ENCODE data around the gene FGF14. TPM values are rescaled to one million over a fixed set of nuclear protein-coding genes. Genes with fewer than 3 reads are reported as not detected.
A peak's percentile ranks its signal among the peaks of the same experiment; 100 is the strongest.

FGF14 gene
- total and polyA plus RNA-seq, 2 donors from 2014 or later = 0.47 to 3.3 TPM

DNA sequence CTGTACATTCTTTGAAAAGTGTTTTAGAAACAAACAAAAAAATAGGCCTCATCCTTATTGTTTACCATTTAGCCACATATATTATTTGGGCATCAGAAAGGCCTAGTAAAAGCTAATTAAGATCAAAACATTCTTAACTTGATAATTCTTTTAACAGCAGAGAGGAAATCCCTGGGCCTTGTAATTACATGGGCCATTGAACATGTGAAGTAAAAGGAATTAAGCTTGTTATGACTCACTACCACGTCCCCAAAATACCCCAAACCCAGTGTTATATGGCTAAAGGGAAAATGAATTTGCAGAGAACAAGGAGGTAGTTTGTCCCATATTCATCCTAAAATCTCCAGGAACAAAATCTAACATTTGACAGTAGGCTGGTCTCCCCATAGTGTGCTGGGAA, 509.6 kb downstream of the FGF14 start:
- no peaks in the 10 kb centered on the region for H3K4me1 ChIP-seq (ENCODE audit: control insufficient read depth in 2 of 3, insufficient read depth in 2 of 3, low read depth in 1 of 3, low read length in 3 of 3)
- TF ChIP-seq, protein P1, sequence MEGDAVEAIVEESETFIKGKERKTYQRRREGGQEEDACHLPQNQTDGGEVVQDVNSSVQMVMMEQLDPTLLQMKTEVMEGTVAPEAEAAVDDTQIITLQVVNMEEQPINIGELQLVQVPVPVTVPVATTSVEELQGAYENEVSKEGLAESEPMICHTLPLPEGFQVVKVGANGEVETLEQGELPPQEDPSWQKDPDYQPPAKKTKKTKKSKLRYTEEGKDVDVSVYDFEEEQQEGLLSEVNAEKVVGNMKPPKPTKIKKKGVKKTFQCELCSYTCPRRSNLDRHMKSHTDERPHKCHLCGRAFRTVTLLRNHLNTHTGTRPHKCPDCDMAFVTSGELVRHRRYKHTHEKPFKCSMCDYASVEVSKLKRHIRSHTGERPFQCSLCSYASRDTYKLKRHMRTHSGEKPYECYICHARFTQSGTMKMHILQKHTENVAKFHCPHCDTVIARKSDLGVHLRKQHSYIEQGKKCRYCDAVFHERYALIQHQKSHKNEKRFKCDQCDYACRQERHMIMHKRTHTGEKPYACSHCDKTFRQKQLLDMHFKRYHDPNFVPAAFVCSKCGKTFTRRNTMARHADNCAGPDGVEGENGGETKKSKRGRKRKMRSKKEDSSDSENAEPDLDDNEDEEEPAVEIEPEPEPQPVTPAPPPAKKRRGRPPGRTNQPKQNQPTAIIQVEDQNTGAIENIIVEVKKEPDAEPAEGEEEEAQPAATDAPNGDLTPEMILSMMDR (IDR thresholded peaks at IDR 0.05; ENCODE audit: borderline replicate concordance, extremely low read depth, insufficient read depth) = no peak
- no peaks in the 10 kb centered on the region for H3K27me3 ChIP-seq (ENCODE audit: control insufficient read depth, insufficient read depth, low read length)
- intact Hi-C loops (cut with DNase I) = no loop called here
- no peak overlapping the region for H3K27ac ChIP-seq (ENCODE audit: low read depth in 2 of 2, low read length in 2 of 2)
- FAIRE-seq = no peak
- H3K4me3 ChIP-seq (ENCODE audit: low read length in 3 of 3) = no peak overlapping the region
- DNase-seq = peak in 2 of 5 donors; percentile 36 to 50
- H3K36me3 ChIP-seq (ENCODE audit: control insufficient read depth in 2 of 3, insufficient read depth in 3 of 3, low read length in 3 of 3) = no peaks in the 10 kb centered on the region
- H3K9me3 ChIP-seq (ENCODE audit: control insufficient read depth in 2 of 3, insufficient read depth in 1 of 3, low read length in 3 of 3) = no peaks in the 10 kb centered on the region
- no peak overlapping the region for H3K9ac ChIP-seq (ENCODE audit: low read length in 3 of 3)

DNA sequence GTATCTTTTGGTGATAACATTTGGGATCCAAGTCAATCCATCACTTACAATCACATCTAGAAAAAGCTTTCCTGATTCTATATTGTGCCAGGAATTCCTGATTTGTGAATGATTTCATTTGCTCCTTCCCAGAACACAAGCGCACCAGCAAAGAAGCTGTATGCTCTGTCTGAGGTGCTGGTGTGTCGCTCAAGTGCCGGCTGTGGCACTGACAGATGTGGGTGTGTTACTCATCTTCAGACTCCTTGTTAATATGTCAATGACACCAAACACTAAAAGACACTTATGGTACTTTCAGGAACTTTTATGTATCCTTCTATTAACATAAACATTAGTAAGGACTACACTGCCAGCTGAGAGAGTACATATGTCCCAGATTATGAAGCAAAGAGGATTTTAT, 520.3 kb downstream of the FGF14 start:
- Histone ChIP-seq H3K4me1 (ENCODE audit: control insufficient read depth in 2 of 3, insufficient read depth in 2 of 3, low read depth in 1 of 3, low read length in 3 of 3) (no peaks in the 10 kb centered on the region), H3K36me3 (ENCODE audit: control insufficient read depth in 2 of 3, insufficient read depth in 3 of 3, low read length in 3 of 3) (no peaks in the 10 kb centered on the region), H3K27me3 (ENCODE audit: control insufficient read depth, insufficient read depth, low read length) (no peaks in the 10 kb centered on the region), H3K4me3 (ENCODE audit: low read length in 3 of 3) (no peak overlapping the region), H3K9me3 (ENCODE audit: control insufficient read depth in 2 of 3, insufficient read depth in 1 of 3, low read length in 3 of 3) (no peaks in the 10 kb centered on the region), H3K27ac (ENCODE audit: low read depth in 2 of 2, low read length in 2 of 2) (no peak overlapping the region), H3K9ac (ENCODE audit: low read length in 3 of 3) (no peak overlapping the region)
- TF ChIP-seq, protein P1 (IDR thresholded peaks at IDR 0.05; ENCODE audit: borderline replicate concordance, extremely low read depth, insufficient read depth) = no peak
- DNase-seq (no peak), FAIRE-seq (no peak)
- intact Hi-C loops (cut with DNase I) = no loop called here

DNA sequence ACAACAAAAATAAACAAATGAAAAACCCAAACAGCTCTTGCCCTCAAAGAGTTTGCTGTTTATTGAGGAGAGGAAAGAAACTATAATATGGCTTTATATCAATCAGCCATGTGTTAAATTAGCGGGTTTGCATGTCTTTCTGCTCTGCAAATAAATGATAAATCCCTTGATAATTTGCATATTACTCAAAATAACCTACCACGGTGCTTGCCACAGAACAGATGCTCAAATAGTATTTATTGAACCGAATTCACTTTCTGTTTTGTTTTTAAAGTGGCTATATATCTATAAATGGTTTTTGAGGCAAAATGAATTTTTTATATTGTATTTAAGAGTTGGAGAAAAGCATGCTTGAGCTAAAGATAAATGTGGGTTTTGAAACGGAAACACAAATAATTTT, 521.3 kb downstream of the FGF14 start:
- TF ChIP-seq, protein P1 (IDR thresholded peaks at IDR 0.05; ENCODE audit: borderline replicate concordance, extremely low read depth, insufficient read depth) = no peak
- intact Hi-C loops (cut with DNase I) = no loop called here
- no peak for FAIRE-seq
- no peak overlapping the region for H3K4me3 ChIP-seq (ENCODE audit: low read length in 3 of 3)
- no peaks in the 10 kb centered on the region for H3K27me3 ChIP-seq (ENCODE audit: control insufficient read depth, insufficient read depth, low read length)
- H3K27ac ChIP-seq (ENCODE audit: low read depth in 2 of 2, low read length in 2 of 2) = no peak overlapping the region
- no peaks in the 10 kb centered on the region for H3K4me1 ChIP-seq (ENCODE audit: control insufficient read depth in 2 of 3, insufficient read depth in 2 of 3, low read depth in 1 of 3, low read length in 3 of 3)
- H3K9ac ChIP-seq (ENCODE audit: low read length in 3 of 3) = no peak overlapping the region
- no peaks in the 10 kb centered on the region for H3K9me3 ChIP-seq (ENCODE audit: control insufficient read depth in 2 of 3, insufficient read depth in 1 of 3, low read length in 3 of 3)
- no peaks in the 10 kb centered on the region for H3K36me3 ChIP-seq (ENCODE audit: control insufficient read depth in 2 of 3, insufficient read depth in 3 of 3, low read length in 3 of 3)
- DNase-seq = no peak

DNA sequence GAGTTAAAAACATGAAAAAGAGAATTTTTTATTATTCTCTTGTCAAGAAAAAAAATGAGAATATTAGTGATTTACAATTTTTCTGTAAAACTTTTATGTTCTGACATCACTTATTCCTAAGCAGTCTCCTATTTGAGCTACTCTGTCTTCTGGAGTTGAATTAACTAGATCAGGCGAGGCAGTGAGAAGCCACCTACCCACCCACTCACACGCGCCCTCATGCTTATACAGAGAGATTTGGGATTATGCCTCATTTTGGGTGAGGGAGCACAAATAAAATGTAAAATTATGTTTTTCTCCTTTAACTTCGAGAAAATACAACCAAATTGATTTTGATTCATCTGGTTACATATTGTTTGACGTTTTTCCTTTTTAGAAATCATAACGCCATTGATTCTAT, 524.9 kb downstream of the FGF14 start:
- Histone ChIP-seq H3K4me3 (ENCODE audit: low read length in 3 of 3) (no peak overlapping the region), H3K9me3 (ENCODE audit: control insufficient read depth in 2 of 3, insufficient read depth in 1 of 3, low read length in 3 of 3) (no peaks in the 10 kb centered on the region), H3K36me3 (ENCODE audit: control insufficient read depth in 2 of 3, insufficient read depth in 3 of 3, low read length in 3 of 3) (no peaks in the 10 kb centered on the region), H3K9ac (ENCODE audit: low read length in 3 of 3) (no peak overlapping the region), H3K27me3 (ENCODE audit: control insufficient read depth, insufficient read depth, low read length) (no peaks in the 10 kb centered on the region), H3K27ac (ENCODE audit: low read depth in 2 of 2, low read length in 2 of 2) (no peak overlapping the region), H3K4me1 (ENCODE audit: control insufficient read depth in 2 of 3, insufficient read depth in 2 of 3, low read depth in 1 of 3, low read length in 3 of 3) (no peaks in the 10 kb centered on the region)
- FAIRE-seq (no peak), DNase-seq (no peak)
- intact Hi-C loops (cut with DNase I) = no loop called here
- TF ChIP-seq, protein P1 (IDR thresholded peaks at IDR 0.05; ENCODE audit: borderline replicate concordance, extremely low read depth, insufficient read depth) = no peak

Data from kidney (tissue), 14 donors.